Adrenal gland (tissue), 12 donors: ENCODE data around the gene TMEM170A. TPM values are rescaled to one million over a fixed set of nuclear protein-coding genes. Genes with fewer than 3 reads are reported as not detected.

ENCODE experiments used
- DNase-seq, 7 donors: peaks; one replicate each; pipeline ENCODE4 v3.0.0-alpha.2; 2019 to 2020
- H3K27ac ChIP-seq, 5 donors: fragments of 200-600 bp; sonication (generic) in 4 of 5; 1 replicate in 3 of 5; 2 replicates in 2 of 5; pipeline versions ENCODE4 v1.5.1 to v1.8.0; 2016 to 2020; ENCODE audit warnings: mild to moderate bottlenecking in 1 of 5
- H3K27me3 ChIP-seq: fragments of 200-600 bp; 2 replicates; pipeline ENCODE4 v1.8.0; 2021
- H3K36me3 ChIP-seq, 2 donors: fragments of 200-600 bp; replicated peaks in 1 of 2; 1 replicate in 1 of 2; 2 replicates in 1 of 2; pipeline versions ENCODE4 v1.5.1 to v1.8.0; 2018 to 2022
- H3K4me1 ChIP-seq, 2 donors: fragments of 200-600 bp; replicated peaks in 1 of 2; 1 replicate in 1 of 2; 2 replicates in 1 of 2; pipeline versions ENCODE4 v1.5.1 to v1.8.0; 2018 to 2021
- H3K4me3 ChIP-seq, 4 donors: fragments of 200-600 bp; sonication (generic) in 3 of 4; one replicate each; pipeline ENCODE4 v1.5.1; 2016 to 2018
- H3K9me3 ChIP-seq, 3 donors: fragments of 200-600 bp; sonication (generic) in 1 of 3; replicated peaks in 1 of 3; 1 replicate in 2 of 3; 2 replicates in 1 of 3; pipeline versions ENCODE4 v1.5.1 to v1.8.0; 2016 to 2021
- CTCF ChIP-seq, 6 experiments: fragments of 450-650 bp in 4 of 6; fragments of 200-600 bp in 2 of 6; sonication (generic) in 1 of 6; IDR thresholded peaks; 1 replicate in 5 of 6; 2 replicates in 1 of 6; pipeline versions ENCODE4 v1.5.1 to v1.8.0; 2016 to 2021; ENCODE audit warnings: antibody characterized with exemption in 6 of 6, mild to moderate bottlenecking in 2 of 6, moderate library complexity in 1 of 6
- POLR2A ChIP-seq, 2 donors: fragments of 450-650 bp; IDR thresholded peaks; one replicate each; pipeline ENCODE4 v1.6.1; 2017; ENCODE audit warnings: antibody characterized with exemption in 2 of 2, mild to moderate bottlenecking in 2 of 2, moderate library complexity in 1 of 2
- WGBS, 4 donors: extraction: QIAGEN DNeasy Blood & Tissue Kit in 2 of 4; methylation state at CpG; one replicate each; pipeline versions ENCODE4 v1.1.5 to v1.1.7; 2013 to 2017; 5-methylcytosine and 5-hydroxymethylcytosine counted together
- intact Hi-C, 2 donors: fragments of 100-400 bp; cut with DNase I; formaldehyde crosslinking; loops; one replicate each; pipeline versions ENCODE4 v1.14.1 to v1.15.0; 2022 to 2023
- polyA plus RNA-seq, 3 donors: library from polyadenylated mRNA; stranded (reverse); fragments of 200-250 nt in 2 of 3; fragments of 350-450 nt in 1 of 3; fragmentation: Illumina TruSeq in 1 of 3; extraction: RNeasy Lipid Tissue Mini Kit (QIAGEN cat#74804) in 1 of 3; gene quantifications; one replicate each; pipeline ENCODE4 v1.2.3, GENCODE V29; 2013 to 2014
- total RNA-seq, 9 donors: library from RNA; depleted of rRNA in 4 of 9; stranded (reverse); fragments of >200 nt in 4 of 9; fragments of 120-200 nt in 1 of 9; fragmentation: NEBNext Ultra II Directional in 1 of 9; extraction: Animal tissue kit (Norgen Biotek cat#: 25700) in 1 of 9; gene quantifications; one replicate each; pipeline versions ENCODE4 v1.1.0 to v1.2.4, GENCODE V29; 2013 to 2023
- donor health status: healthy with polysubstance abuse.
- donor health status: Bipolar disorder and iron deficiency.
- donor health status: DM: yes; HTN: yes; CAD: no.
- donor health status: DM: no; HTN: no; CAD: no.
- donor health status: DM: no; HTN: no; CAD: no.
- donor health status: DM: yes; HTN: yes; CAD: no.

Gene TMEM170A
- total and polyA plus RNA-seq, 12 donors = 5.4 to 40.7 (median 22.4) TPM

GRCh38 chr16:75415169-75415905, 49.2 kb downstream of the TMEM170A start:
- DNase-seq = no peak
- no peaks in the 10 kb centered on the region for H3K27me3 ChIP-seq
- H3K36me3 ChIP-seq = peaks cover 0 to 19% of the 10 kb centered on the region in 2 donors
- H3K27ac ChIP-seq = no peak overlapping the region
- H3K4me3 ChIP-seq = no peak overlapping the region
- H3K9me3 ChIP-seq = no peaks in the 10 kb centered on the region
- H3K4me1 ChIP-seq = peaks cover 6 to 20% of the 10 kb centered on the region in 2 donors
- intact Hi-C loops = no loop called here
- TF ChIP-seq CTCF (IDR thresholded peaks at IDR 0.05) = no peak
- no peak for TF ChIP-seq POLR2A (IDR thresholded peaks at IDR 0.05)
- WGBS, 4 donors = 79 to 90% (median 85%) methylated on average over 4 of the region's 4 CpGs

- no peak for DNase-seq
- H3K27me3 ChIP-seq = no peaks in the 10 kb centered on the region
- WGBS, 4 donors = 91 to 96% (median 94%) methylated on average over 2 of the region's 2 CpGs
- peaks cover 0 to 9% of the 10 kb centered on the region in 2 donors for H3K4me1 ChIP-seq
- no peak overlapping the region for H3K27ac ChIP-seq
- no peaks in the 10 kb centered on the region for H3K9me3 ChIP-seq
- no peak for TF ChIP-seq CTCF (IDR thresholded peaks at IDR 0.05)
- TF ChIP-seq POLR2A (IDR thresholded peaks at IDR 0.05) = no peak
- no peak overlapping the region for H3K4me3 ChIP-seq
- intact Hi-C loops = no loop called here
- H3K36me3 ChIP-seq = peaks cover 0 to 22% of the 10 kb centered on the region in 2 donors
Measured at GRCh38 chr16:75413951-75414350, 50.5 kb downstream of the TMEM170A start.

- Histone ChIP-seq H3K36me3 (peaks cover 0 to 19% of the 10 kb centered on the region in 2 donors), H3K4me3 (no peak overlapping the region), H3K27ac (no peak overlapping the region), H3K27me3 (no peaks in the 10 kb centered on the region), H3K4me1 (peaks cover 6 to 14% of the 10 kb centered on the region in 2 donors), H3K9me3 (no peaks in the 10 kb centered on the region)
- intact Hi-C loops = no loop called here
- TF ChIP-seq CTCF (IDR thresholded peaks at IDR 0.05) = no peak
- no peak for DNase-seq
- WGBS, 4 donors = 68 to 72% (median 71%) methylated on average over 4 of the region's 4 CpGs
Measured at GRCh38 chr16:75406943-75407342, 57.5 kb downstream of the TMEM170A start.

- Histone ChIP-seq H3K36me3 (no peaks in the 10 kb centered on the region), H3K27me3 (no peaks in the 10 kb centered on the region), H3K9me3 (no peaks in the 10 kb centered on the region), H3K27ac (peak overlapping the region in 3 of 5 donors; percentile 53 to 86 (median 62)), H3K4me1 (peaks cover 6 to 20% of the 10 kb centered on the region in 2 donors), H3K4me3 (no peak overlapping the region)
- 31 to 37% (median 32%) methylated on average over 3 of the region's 3 CpGs for WGBS, 4 donors
- DNase-seq = peak in 1 of 7 donors; percentile 30
- TF ChIP-seq CTCF (IDR thresholded peaks at IDR 0.05) = peak; percentile 57 to 73 (median 66)
- no peak for TF ChIP-seq POLR2A (IDR thresholded peaks at IDR 0.05)
- intact Hi-C loops = no loop called here
Measured at GRCh38 chr16:75402821-75403475, 61.5 kb downstream of the TMEM170A start.
